OCI-LY7 (cell line): ENCODE results near the gene EXT2. TPM values are rescaled to one million over a fixed set of nuclear protein-coding genes. Genes with fewer than 3 reads are reported as not detected.

Experiments
- BruUV-seq: library from RNA; stranded (reverse); fragments of 400-500 nt; replicated peaks from 2 replicates; lab custom pipeline; 2021; lab: Mats Ljungman, UMichigan
- CTCF ChIA-PET: fragments of 300-600 bp; sonication (Branson Sonifier 250); formaldehyde crosslinking; loops from one replicate; lab custom pipeline; 2022; ENCODE audit warnings: antibody characterized with exemption; ENCODE audit not compliant: unreplicated experiment; lab: Charles Lee
- POLR2A ChIA-PET: fragments of 300-600 bp; sonication (Branson Sonifier 250); formaldehyde crosslinking; loops from one replicate; lab custom pipeline; 2022; ENCODE audit warnings: antibody characterized with exemption; lab: Charles Lee
- DNase-seq: peaks from one replicate; pipeline ENCODE4 v3.0.0-alpha.2; 2015; ENCODE audit warnings: low spot score
- H2AFZ ChIP-seq: fragments of 200-600 bp; sonication (generic), shearing (Covaris generic); 2 replicates; pipeline ENCODE4 v1.6.1; 2014; ENCODE audit warnings: mild to moderate bottlenecking, antibody characterized with exemption, low read length, moderate library complexity
- H3K27ac ChIP-seq: fragments of 200-600 bp; sonication (generic); 2 replicates; pipeline ENCODE4 v1.5.1; 2014; ENCODE audit warnings: mixed run types, low read depth, mild to moderate bottlenecking, moderate library complexity, low read length, inconsistent platforms; ENCODE audit not compliant: poor library complexity, severe bottlenecking
- H3K36me3 ChIP-seq: fragments of 200-600 bp; sonication (generic); 2 replicates; pipeline ENCODE4 v1.6.1; 2014; ENCODE audit warnings: mild to moderate bottlenecking, antibody characterized with exemption, low read length, moderate library complexity, mixed read lengths; ENCODE audit not compliant: insufficient read depth
- H3K4me1 ChIP-seq: fragments of 200-600 bp; sonication (generic); 2 replicates; pipeline ENCODE4 v1.5.1; 2014; ENCODE audit warnings: mild to moderate bottlenecking, low read length; ENCODE audit not compliant: insufficient read depth, poor library complexity, severe bottlenecking
- H3K4me2 ChIP-seq: fragments of 200-600 bp; sonication (generic); 2 replicates; pipeline ENCODE4 v1.6.1; 2014; ENCODE audit warnings: mild to moderate bottlenecking, low read length
- H3K4me3 ChIP-seq: fragments of 200-600 bp; sonication (generic); 2 replicates; pipeline ENCODE4 v1.5.1; 2014; ENCODE audit warnings: mild to moderate bottlenecking, low read depth, low read length; ENCODE audit not compliant: poor library complexity, severe bottlenecking
- H3K79me2 ChIP-seq: fragments of 200-600 bp; sonication (generic); 2 replicates; pipeline ENCODE4 v1.6.1; 2016; ENCODE audit warnings: low read depth, mild to moderate bottlenecking, low read length, moderate library complexity, mixed read lengths; ENCODE audit not compliant: insufficient read depth
- H3K9me2 ChIP-seq: fragments of 200-600 bp; sonication (generic); 2 replicates; pipeline ENCODE4 v1.6.1; 2016; ENCODE audit warnings: mild to moderate bottlenecking, low read length, mixed read lengths; ENCODE audit not compliant: insufficient read depth
- H3K9me3 ChIP-seq: fragments of 200-600 bp; sonication (generic); 2 replicates; pipeline ENCODE4 v1.6.1; 2014; ENCODE audit warnings: mild to moderate bottlenecking, mixed run types, low read length, mixed read lengths
- H4K20me1 ChIP-seq: fragments of 200-600 bp; sonication (generic); 2 replicates; pipeline ENCODE4 v1.6.1; 2014; ENCODE audit warnings: mild to moderate bottlenecking, antibody characterized with exemption, low read length, moderate library complexity, mixed read lengths; ENCODE audit not compliant: insufficient read depth
- CTCF ChIP-seq: fragments of 200-600 bp; sonication (generic); conservative IDR thresholded peaks from 2 replicates; pipeline ENCODE4 v1.5.1; 2014; ENCODE audit warnings: mild to moderate bottlenecking, antibody characterized with exemption, low read length, moderate library complexity, mixed read lengths
- EZH2phosphoT487 ChIP-seq: fragments of 200-600 bp; sonication (generic); IDR thresholded peaks from 2 replicates; pipeline ENCODE4 v1.6.1; 2018; ENCODE audit warnings: low read depth, borderline replicate concordance, mild to moderate bottlenecking, mixed run types, antibody characterized with exemption, low read length, moderate library complexity, mixed read lengths
- intact Hi-C: fragments of 100-400 bp; cut with micrococcal nuclease; formaldehyde crosslinking; loops from one replicate; pipeline ENCODE4 v1.10.0; 2022; ENCODE audit not compliant: unreplicated experiment
- total RNA-seq, 2 experiments: library from RNA; depleted of rRNA in 1 of 2; stranded (reverse); fragments of >200 nt in 1 of 2; shearing (Covaris generic) in 1 of 2; gene quantifications; 2 replicates each; pipeline ENCODE4 v1.2.3, GENCODE V29; 2014 to 2022

Gene EXT2
- total RNA-seq, 2 experiments from 2014 or later: 22.3 to 31.8 TPM

GRCh38 chr11:44205836-44206235 is 110.4 kb downstream of the EXT2 start:
- no peak for DNase-seq
- intact Hi-C loops: no loop called here
- Histone ChIP-seq H3K9me2 (no peaks in the 10 kb centered on the region), H3K4me1 (no peaks in the 10 kb centered on the region), H3K9me3 (no peaks in the 10 kb centered on the region), H3K79me2 (no peaks in the 10 kb centered on the region), H3K4me2 (no peak overlapping the region), H4K20me1 (no peaks in the 10 kb centered on the region; the same call in 1 of the 2 replicates), H3K4me3 (no peak overlapping the region), H3K36me3 (peaks cover 2% of the 10 kb centered on the region; the same call in 1 of the 2 replicates), H2AFZ (no peak overlapping the region), H3K27ac (no peak overlapping the region)
- ChIA-PET POLR2A (no interaction called here), CTCF (no interaction called here)
- no peak for TF ChIP-seq EZH2phosphoT487
- TF ChIP-seq CTCF: no peak
- BruUV-seq: no TSS peak

DNA sequence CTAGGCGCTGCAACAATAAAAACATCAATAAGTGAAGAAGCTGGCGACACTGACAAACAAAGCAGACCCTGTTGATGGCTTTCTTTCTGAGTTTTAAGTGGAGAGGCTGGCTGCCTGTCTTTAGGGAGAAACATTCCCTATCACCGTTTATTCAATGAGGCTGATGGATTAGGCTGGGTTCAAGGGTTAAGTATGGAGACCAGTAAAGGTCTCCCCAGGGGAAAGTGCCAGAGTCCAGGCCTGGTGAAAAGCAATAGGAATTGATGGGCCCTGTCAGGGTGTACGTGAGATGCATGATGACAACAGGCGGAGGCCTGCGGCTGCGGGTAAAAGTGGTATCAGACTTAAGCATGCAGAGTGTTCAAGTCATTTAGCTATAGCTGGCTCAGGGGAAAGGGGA is 111.8 kb downstream of the EXT2 start:
- H3K27ac ChIP-seq: no peak overlapping the region
- H3K4me3 ChIP-seq: no peak overlapping the region
- H4K20me1 ChIP-seq: no peaks in the 10 kb centered on the region
- H3K4me1 ChIP-seq: no peaks in the 10 kb centered on the region
- H3K9me2 ChIP-seq: no peaks in the 10 kb centered on the region
- H3K36me3 ChIP-seq: peaks cover 2% of the 10 kb centered on the region; the same call in 1 of the 2 replicates
- no TSS peak for BruUV-seq
- 0 out of 2 replicates have a peak, but pooled peaks cover under 1% of the 10 kb centered on the region for H3K9me3 ChIP-seq
- no peak overlapping the region for H2AFZ ChIP-seq
- TF ChIP-seq EZH2phosphoT487 (no peak), CTCF (no peak)
- CTCF ChIA-PET: no interaction called here
- POLR2A ChIA-PET: interaction anchor here (0.6 to 1.1 kb wide), 6 partner anchors 13 to 124 kb away, joined by 3 to 11 read pairs (median 3); no protein-coding TSS in a partner anchor
- intact Hi-C loops: no loop called here
- H3K79me2 ChIP-seq: no peaks in the 10 kb centered on the region
- no peak overlapping the region for H3K4me2 ChIP-seq
- no peak for DNase-seq

GRCh38 chr11:44208976-44209603 is 113.6 kb downstream of the EXT2 start:
- POLR2A ChIA-PET: interaction anchor here (1.6 kb wide), 1 partner anchor 75 kb away, joined by 3 read pairs; no protein-coding TSS in a partner anchor
- CTCF ChIA-PET: no interaction called here
- no peak for TF ChIP-seq EZH2phosphoT487
- TF ChIP-seq CTCF: no peak
- Histone ChIP-seq H3K9me2 (no peaks in the 10 kb centered on the region), H3K9me3 (0 out of 2 replicates have a peak, but pooled peaks cover 4% of the 10 kb centered on the region), H2AFZ (no peak overlapping the region), H3K4me1 (no peaks in the 10 kb centered on the region), H3K36me3 (peaks cover 2% of the 10 kb centered on the region; the same call in 1 of the 2 replicates), H3K79me2 (no peaks in the 10 kb centered on the region), H3K27ac (no peak overlapping the region), H3K4me3 (no peak overlapping the region), H3K4me2 (no peak overlapping the region), H4K20me1 (no peaks in the 10 kb centered on the region)
- intact Hi-C loops: no loop called here
- BruUV-seq: no TSS peak
- DNase-seq: no peak
